ENCODE measurements around the gene PHF2. TPM values are rescaled to one million over a fixed set of nuclear protein-coding genes. Genes with fewer than 3 reads are reported as not detected.
"Not testable (repeated sequence)": the region's sequence is repeated elsewhere in the genome, so short reads cannot be mapped to it uniquely, and the experiment has no call there.

The PHF2 gene
- total RNA-seq, 1 donor from 2014 or later: 28.7 TPM

GRCh38 chr9:93656426-93657239 lies 80.2 kb downstream of the PHF2 start:
- DNase-seq (ENCODE audit: missing footprints): peak; percentile 68
- no peak for ATAC-seq
- intact Hi-C loops (cut with DNase I): no loop called here

GRCh38 chr9:93657331-93658111 lies 81.1 kb downstream of the PHF2 start:
- DNase-seq (ENCODE audit: missing footprints): peak; percentile 49
- intact Hi-C loops (cut with DNase I): no loop called here
- no peak for ATAC-seq

GRCh38 chr9:93658184-93658925 lies 82.0 kb downstream of the PHF2 start:
- intact Hi-C loops (cut with DNase I): no loop called here
- DNase-seq (ENCODE audit: missing footprints) (no peak), ATAC-seq (no peak)

GRCh38 chr9:93659044-93659836 lies 82.9 kb downstream of the PHF2 start:
- ATAC-seq (no peak), DNase-seq (ENCODE audit: missing footprints) (peak; percentile 30)
- intact Hi-C loops (cut with DNase I): no loop called here

GRCh38 chr9:93659837-93660177 lies 83.4 kb downstream of the PHF2 start:
- intact Hi-C loops (cut with DNase I): no loop called here

GRCh38 chr9:93660352-93661046 lies 84.1 kb downstream of the PHF2 start:
- DNase-seq (ENCODE audit: missing footprints): peak; percentile 46
- intact Hi-C loops (cut with DNase I): no loop called here
- no peak for ATAC-seq

More at GRCh38 chr9:93659837-93660177, 83.4 kb downstream of the PHF2 start:
- DNase-seq (ENCODE audit: missing footprints) (peak; percentile 30), ATAC-seq (no peak)

GRCh38 chr9:93661591-93661990 lies 85.2 kb downstream of the PHF2 start:
- no peak for DNase-seq (ENCODE audit: missing footprints)
- intact Hi-C loops (cut with DNase I): no loop called here
- ATAC-seq: no peak

- DNase-seq (ENCODE audit: missing footprints) (peak; percentile 13), ATAC-seq (no peak)
- intact Hi-C loops (cut with DNase I): no loop called here
Observed at GRCh38 chr9:93662016-93662638, 85.7 kb downstream of the PHF2 start.

- ATAC-seq: no peak
- DNase-seq (ENCODE audit: missing footprints): peak; percentile 15
- intact Hi-C loops (cut with DNase I): no loop called here
Observed at GRCh38 chr9:93662952-93663572, 86.7 kb downstream of the PHF2 start.

- ATAC-seq: no peak
- DNase-seq (ENCODE audit: missing footprints): peak; percentile 30
- intact Hi-C loops (cut with DNase I): no loop called here
Observed at GRCh38 chr9:93663877-93664548, 87.6 kb downstream of the PHF2 start.

- intact Hi-C loops (cut with DNase I): no loop called here
- ATAC-seq (no peak), DNase-seq (ENCODE audit: missing footprints) (peak; percentile 23)
Observed at GRCh38 chr9:93664549-93665120, 88.3 kb downstream of the PHF2 start.

- intact Hi-C loops (cut with DNase I): no loop called here
- ATAC-seq (no peak), DNase-seq (ENCODE audit: missing footprints) (peak; percentile 57)
Observed at GRCh38 chr9:93665128-93665636, 88.8 kb downstream of the PHF2 start.

- intact Hi-C loops (cut with DNase I): no loop called here
- DNase-seq (ENCODE audit: missing footprints): peak; percentile 60
- ATAC-seq: no peak
Observed at GRCh38 chr9:93665637-93666438, 89.5 kb downstream of the PHF2 start.

- ATAC-seq; intact Hi-C loops (cut with DNase I): not testable (repeated sequence)
- DNase-seq (ENCODE audit: missing footprints): peak; percentile 11
Observed at GRCh38 chr9:93666439-93666784, 90.0 kb downstream of the PHF2 start.

GRCh38 chr9:93667006-93667405 lies 90.6 kb downstream of the PHF2 start:
- no peak for ATAC-seq
- intact Hi-C loops (cut with DNase I): no loop called here
- DNase-seq (ENCODE audit: missing footprints): peak; percentile 69

Measured in Right ventricle myocardium inferior (tissue), 1 donor.